K562 (cell line): ENCODE measurements around the gene SS18L1. TPM values are rescaled to one million over a fixed set of nuclear protein-coding genes. Genes with fewer than 3 reads are reported as not detected.

Source experiments
- DMBX1 ChIP-seq: fragments of 250-450 bp; sonication (Bioruptor Pico); IDR thresholded peaks from 2 replicates; pipeline ENCODE4 v1.8.0; 2022; ENCODE audit warnings: inconsistent platforms, mild to moderate bottlenecking, moderate library complexity, borderline replicate concordance
- GABPB1 ChIP-seq: sonication (generic); formaldehyde crosslinking; IDR thresholded peaks from 2 replicates; pipeline ENCODE4 v1.8.0; 2022; ENCODE audit warnings: mild to moderate bottlenecking, missing genetic modification reagents
- GABPB2 ChIP-seq: fragments of 250-450 bp; sonication (Bioruptor Pico); conservative IDR thresholded peaks from 2 replicates; pipeline ENCODE4 v1.5.1; 2021; ENCODE audit warnings: mild to moderate bottlenecking
- POLR2H ChIP-seq: IDR thresholded peaks from 2 replicates; pipeline ENCODE4 v1.6.1; 2016; ENCODE audit warnings: missing genetic modification characterization, low read depth, mild to moderate bottlenecking, control low read depth, missing compliant biosample characterization, moderate library complexity
- SUPT5H ChIP-seq: fragments of 450-650 bp; IDR thresholded peaks from 2 replicates; pipeline ENCODE4 v1.6.1; 2016
- YBX1 ChIP-seq: fragments of 450-650 bp; IDR thresholded peaks from 2 replicates; pipeline ENCODE4 v1.7.1; 2016; ENCODE audit warnings: mild to moderate bottlenecking
- ZC3H4 ChIP-seq: sonication (generic); formaldehyde crosslinking; IDR thresholded peaks from 2 replicates; pipeline ENCODE4 v1.9.0; 2021; ENCODE audit warnings: missing genetic modification reagents, borderline replicate concordance
- ZNF384 ChIP-seq: IDR thresholded peaks from 2 replicates; pipeline ENCODE4 v1.6.1; 2012; ENCODE audit warnings: low read depth, low read length, improper control_type of control experiment
- ZNF77 ChIP-seq: fragments of 250-450 bp; sonication (Bioruptor Pico); IDR thresholded peaks from 2 replicates; pipeline ENCODE4 v1.5.0; 2020
- polyA plus RNA-seq, 8 experiments: library from polyadenylated mRNA; depleted of rRNA in 4 of 8; stranded (reverse) in 5 of 8; unstranded in 3 of 8; fragments of >200 nt; fragmentation: Nextera tagmentation in 2 of 8; fragmentation: Illumina TruSeq in 1 of 8; extraction: Ambion mirVana in 2 of 8; extraction: Trizol in 1 of 8; gene quantifications; 2 replicates each; pipeline versions ENCODE4 v1.2.1 to v1.2.3, GENCODE V29; 2011 to 2014; ENCODE audit warnings: inconsistent platforms in 1 of 8, missing spikeins in 1 of 8
- total RNA-seq, 7 experiments: library from RNA; depleted of rRNA in 6 of 7; stranded (reverse); fragments of >200 nt in 6 of 7; fragmentation: Illumina TruSeq in 2 of 7; extraction: Trizol in 2 of 7; gene quantifications; 2 replicates each; pipeline versions ENCODE4 v1.2.1 to v1.2.3, GENCODE V29; 2011 to 2021; ENCODE audit warnings: low replicate concordance in 1 of 7
- TF ChIP-seq, protein P1 (sequence below): fragments of 250-450 bp; sonication (Bioruptor Pico); IDR thresholded peaks from 2 replicates; pipeline ENCODE4 v1.9.0; 2021; ENCODE audit warnings: mild to moderate bottlenecking, inconsistent platforms
- TF ChIP-seq, protein P2 (sequence below): IDR thresholded peaks from 2 replicates; pipeline ENCODE4 v1.6.1; 2012; ENCODE audit warnings: low read depth, low read length, improper control_type of control experiment, borderline replicate concordance
- TF ChIP-seq, protein P3 (sequence below): fragments of 450-650 bp; IDR thresholded peaks from 2 replicates; pipeline ENCODE4 v1.6.1; 2016; ENCODE audit warnings: mild to moderate bottlenecking, moderate library complexity

SS18L1 gene
- total and polyA plus RNA-seq, 9 of the 15 experiments (the other 6 are each of a cell fraction or from before 2014, with no cell fraction given) = 2.7 to 28.3 (median 15.1) TPM

DNA sequence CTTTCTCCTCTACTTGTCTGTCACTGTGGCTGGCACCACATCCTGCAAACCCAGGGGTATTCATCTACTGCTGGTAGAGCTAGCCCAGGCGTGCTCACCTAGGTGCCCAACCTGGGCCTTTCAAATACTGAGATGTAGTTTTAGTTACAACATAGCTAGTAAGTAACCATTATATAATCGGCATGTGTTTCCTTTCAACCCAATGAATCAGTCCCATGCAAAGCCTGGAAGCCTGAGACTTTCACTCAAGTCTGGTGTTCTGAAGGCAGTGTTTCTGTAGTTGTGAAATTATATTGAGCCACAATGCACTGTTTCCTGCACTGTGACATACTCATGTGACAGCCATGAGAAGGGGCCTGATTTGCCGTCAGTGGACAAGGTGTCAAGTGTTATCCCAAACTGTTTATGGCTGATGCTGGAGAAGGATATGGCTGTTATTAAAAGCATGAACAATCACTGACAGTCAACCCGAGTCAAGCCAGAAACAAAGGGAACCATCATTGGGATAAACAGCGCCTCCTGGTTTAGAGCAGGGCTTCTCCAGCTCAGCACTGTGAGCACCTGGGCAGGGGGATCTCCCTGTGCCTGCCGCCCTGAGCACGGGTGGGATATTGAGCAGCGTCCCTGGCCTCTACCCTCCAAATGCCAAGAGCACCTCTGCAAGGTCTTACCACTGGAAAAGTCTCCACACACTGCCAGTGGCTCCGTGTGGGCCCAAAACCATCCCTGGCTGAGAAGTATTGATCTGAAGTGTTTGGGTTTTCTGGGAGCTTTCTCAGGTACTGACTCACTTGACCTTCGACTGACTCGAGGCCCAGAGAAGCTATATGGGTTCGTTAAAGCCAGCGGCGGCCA lies 1.9 kb upstream of the SS18L1 start (continued):
- TF ChIP-seq, protein P1, sequence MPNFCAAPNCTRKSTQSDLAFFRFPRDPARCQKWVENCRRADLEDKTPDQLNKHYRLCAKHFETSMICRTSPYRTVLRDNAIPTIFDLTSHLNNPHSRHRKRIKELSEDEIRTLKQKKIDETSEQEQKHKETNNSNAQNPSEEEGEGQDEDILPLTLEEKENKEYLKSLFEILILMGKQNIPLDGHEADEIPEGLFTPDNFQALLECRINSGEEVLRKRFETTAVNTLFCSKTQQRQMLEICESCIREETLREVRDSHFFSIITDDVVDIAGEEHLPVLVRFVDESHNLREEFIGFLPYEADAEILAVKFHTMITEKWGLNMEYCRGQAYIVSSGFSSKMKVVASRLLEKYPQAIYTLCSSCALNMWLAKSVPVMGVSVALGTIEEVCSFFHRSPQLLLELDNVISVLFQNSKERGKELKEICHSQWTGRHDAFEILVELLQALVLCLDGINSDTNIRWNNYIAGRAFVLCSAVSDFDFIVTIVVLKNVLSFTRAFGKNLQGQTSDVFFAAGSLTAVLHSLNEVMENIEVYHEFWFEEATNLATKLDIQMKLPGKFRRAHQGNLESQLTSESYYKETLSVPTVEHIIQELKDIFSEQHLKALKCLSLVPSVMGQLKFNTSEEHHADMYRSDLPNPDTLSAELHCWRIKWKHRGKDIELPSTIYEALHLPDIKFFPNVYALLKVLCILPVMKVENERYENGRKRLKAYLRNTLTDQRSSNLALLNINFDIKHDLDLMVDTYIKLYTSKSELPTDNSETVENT (CRISPR knock-in tag) = no peak
- TF ChIP-seq YBX1 = no peak
- TF ChIP-seq DMBX1 = no peak
- TF ChIP-seq POLR2H = no peak
- no peak for TF ChIP-seq GABPB2 (CRISPR knock-in tag)
- TF ChIP-seq, protein P2, sequence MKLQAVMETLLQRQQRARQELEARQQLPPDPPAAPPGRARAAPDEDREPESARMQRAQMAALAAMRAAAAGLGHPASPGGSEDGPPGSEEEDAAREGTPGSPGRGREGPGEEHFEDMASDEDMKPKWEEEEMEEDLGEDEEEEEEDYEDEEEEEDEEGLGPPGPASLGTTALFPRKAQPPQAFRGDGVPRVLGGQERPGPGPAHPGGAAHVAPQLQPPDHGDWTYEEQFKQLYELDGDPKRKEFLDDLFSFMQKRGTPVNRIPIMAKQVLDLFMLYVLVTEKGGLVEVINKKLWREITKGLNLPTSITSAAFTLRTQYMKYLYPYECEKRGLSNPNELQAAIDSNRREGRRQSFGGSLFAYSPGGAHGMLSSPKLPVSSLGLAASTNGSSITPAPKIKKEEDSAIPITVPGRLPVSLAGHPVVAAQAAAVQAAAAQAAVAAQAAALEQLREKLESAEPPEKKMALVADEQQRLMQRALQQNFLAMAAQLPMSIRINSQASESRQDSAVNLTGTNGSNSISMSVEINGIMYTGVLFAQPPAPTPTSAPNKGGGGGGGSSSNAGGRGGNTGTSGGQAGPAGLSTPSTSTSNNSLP = no peak
- no peak for TF ChIP-seq ZNF77 (CRISPR knock-in tag)
- TF ChIP-seq SUPT5H = no peak
- TF ChIP-seq, protein P3, sequence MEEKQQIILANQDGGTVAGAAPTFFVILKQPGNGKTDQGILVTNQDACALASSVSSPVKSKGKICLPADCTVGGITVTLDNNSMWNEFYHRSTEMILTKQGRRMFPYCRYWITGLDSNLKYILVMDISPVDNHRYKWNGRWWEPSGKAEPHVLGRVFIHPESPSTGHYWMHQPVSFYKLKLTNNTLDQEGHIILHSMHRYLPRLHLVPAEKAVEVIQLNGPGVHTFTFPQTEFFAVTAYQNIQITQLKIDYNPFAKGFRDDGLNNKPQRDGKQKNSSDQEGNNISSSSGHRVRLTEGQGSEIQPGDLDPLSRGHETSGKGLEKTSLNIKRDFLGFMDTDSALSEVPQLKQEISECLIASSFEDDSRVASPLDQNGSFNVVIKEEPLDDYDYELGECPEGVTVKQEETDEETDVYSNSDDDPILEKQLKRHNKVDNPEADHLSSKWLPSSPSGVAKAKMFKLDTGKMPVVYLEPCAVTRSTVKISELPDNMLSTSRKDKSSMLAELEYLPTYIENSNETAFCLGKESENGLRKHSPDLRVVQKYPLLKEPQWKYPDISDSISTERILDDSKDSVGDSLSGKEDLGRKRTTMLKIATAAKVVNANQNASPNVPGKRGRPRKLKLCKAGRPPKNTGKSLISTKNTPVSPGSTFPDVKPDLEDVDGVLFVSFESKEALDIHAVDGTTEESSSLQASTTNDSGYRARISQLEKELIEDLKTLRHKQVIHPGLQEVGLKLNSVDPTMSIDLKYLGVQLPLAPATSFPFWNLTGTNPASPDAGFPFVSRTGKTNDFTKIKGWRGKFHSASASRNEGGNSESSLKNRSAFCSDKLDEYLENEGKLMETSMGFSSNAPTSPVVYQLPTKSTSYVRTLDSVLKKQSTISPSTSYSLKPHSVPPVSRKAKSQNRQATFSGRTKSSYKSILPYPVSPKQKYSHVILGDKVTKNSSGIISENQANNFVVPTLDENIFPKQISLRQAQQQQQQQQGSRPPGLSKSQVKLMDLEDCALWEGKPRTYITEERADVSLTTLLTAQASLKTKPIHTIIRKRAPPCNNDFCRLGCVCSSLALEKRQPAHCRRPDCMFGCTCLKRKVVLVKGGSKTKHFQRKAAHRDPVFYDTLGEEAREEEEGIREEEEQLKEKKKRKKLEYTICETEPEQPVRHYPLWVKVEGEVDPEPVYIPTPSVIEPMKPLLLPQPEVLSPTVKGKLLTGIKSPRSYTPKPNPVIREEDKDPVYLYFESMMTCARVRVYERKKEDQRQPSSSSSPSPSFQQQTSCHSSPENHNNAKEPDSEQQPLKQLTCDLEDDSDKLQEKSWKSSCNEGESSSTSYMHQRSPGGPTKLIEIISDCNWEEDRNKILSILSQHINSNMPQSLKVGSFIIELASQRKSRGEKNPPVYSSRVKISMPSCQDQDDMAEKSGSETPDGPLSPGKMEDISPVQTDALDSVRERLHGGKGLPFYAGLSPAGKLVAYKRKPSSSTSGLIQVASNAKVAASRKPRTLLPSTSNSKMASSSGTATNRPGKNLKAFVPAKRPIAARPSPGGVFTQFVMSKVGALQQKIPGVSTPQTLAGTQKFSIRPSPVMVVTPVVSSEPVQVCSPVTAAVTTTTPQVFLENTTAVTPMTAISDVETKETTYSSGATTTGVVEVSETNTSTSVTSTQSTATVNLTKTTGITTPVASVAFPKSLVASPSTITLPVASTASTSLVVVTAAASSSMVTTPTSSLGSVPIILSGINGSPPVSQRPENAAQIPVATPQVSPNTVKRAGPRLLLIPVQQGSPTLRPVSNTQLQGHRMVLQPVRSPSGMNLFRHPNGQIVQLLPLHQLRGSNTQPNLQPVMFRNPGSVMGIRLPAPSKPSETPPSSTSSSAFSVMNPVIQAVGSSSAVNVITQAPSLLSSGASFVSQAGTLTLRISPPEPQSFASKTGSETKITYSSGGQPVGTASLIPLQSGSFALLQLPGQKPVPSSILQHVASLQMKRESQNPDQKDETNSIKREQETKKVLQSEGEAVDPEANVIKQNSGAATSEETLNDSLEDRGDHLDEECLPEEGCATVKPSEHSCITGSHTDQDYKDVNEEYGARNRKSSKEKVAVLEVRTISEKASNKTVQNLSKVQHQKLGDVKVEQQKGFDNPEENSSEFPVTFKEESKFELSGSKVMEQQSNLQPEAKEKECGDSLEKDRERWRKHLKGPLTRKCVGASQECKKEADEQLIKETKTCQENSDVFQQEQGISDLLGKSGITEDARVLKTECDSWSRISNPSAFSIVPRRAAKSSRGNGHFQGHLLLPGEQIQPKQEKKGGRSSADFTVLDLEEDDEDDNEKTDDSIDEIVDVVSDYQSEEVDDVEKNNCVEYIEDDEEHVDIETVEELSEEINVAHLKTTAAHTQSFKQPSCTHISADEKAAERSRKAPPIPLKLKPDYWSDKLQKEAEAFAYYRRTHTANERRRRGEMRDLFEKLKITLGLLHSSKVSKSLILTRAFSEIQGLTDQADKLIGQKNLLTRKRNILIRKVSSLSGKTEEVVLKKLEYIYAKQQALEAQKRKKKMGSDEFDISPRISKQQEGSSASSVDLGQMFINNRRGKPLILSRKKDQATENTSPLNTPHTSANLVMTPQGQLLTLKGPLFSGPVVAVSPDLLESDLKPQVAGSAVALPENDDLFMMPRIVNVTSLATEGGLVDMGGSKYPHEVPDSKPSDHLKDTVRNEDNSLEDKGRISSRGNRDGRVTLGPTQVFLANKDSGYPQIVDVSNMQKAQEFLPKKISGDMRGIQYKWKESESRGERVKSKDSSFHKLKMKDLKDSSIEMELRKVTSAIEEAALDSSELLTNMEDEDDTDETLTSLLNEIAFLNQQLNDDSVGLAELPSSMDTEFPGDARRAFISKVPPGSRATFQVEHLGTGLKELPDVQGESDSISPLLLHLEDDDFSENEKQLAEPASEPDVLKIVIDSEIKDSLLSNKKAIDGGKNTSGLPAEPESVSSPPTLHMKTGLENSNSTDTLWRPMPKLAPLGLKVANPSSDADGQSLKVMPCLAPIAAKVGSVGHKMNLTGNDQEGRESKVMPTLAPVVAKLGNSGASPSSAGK = no peak
- TF ChIP-seq GABPB1 = no peak
- 0 out of 2 replicates have a peak, but pooled peaks have one; percentile 27 for TF ChIP-seq ZC3H4 (CRISPR knock-in tag)
- TF ChIP-seq ZNF384 = no peak
